ENCODE measurements around the gene MED9.

MED9 gene

DNA sequence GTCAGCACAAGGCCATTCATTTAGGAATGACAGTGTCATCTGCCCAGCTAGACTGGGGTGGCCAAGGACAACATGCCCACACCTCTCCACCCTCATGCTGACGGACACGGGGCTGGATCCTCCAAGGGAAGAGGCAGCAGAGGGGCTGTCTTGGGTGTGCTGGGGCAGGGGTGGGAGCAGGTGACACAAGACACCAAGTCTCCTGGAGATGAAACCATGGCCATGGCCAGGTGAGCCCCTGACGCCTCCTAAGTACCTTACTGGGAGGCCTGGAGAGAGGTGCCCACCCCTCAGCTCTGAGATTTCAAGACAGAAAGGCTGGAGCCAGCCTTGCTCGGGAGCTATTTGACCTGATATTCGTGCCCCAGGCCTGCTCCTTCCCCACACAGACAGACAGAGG is 28.4 kb downstream of the MED9 start:
- DNase-seq (ENCODE audit: low read depth) = no peak
- TF ChIP-seq, protein P1, sequence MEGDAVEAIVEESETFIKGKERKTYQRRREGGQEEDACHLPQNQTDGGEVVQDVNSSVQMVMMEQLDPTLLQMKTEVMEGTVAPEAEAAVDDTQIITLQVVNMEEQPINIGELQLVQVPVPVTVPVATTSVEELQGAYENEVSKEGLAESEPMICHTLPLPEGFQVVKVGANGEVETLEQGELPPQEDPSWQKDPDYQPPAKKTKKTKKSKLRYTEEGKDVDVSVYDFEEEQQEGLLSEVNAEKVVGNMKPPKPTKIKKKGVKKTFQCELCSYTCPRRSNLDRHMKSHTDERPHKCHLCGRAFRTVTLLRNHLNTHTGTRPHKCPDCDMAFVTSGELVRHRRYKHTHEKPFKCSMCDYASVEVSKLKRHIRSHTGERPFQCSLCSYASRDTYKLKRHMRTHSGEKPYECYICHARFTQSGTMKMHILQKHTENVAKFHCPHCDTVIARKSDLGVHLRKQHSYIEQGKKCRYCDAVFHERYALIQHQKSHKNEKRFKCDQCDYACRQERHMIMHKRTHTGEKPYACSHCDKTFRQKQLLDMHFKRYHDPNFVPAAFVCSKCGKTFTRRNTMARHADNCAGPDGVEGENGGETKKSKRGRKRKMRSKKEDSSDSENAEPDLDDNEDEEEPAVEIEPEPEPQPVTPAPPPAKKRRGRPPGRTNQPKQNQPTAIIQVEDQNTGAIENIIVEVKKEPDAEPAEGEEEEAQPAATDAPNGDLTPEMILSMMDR (conservative IDR thresholded peaks at IDR 0.05; ENCODE audit: low read depth, low read length) = no peak
- no peak overlapping the region for H3K4me3 ChIP-seq (ENCODE audit: low read length)

DNA sequence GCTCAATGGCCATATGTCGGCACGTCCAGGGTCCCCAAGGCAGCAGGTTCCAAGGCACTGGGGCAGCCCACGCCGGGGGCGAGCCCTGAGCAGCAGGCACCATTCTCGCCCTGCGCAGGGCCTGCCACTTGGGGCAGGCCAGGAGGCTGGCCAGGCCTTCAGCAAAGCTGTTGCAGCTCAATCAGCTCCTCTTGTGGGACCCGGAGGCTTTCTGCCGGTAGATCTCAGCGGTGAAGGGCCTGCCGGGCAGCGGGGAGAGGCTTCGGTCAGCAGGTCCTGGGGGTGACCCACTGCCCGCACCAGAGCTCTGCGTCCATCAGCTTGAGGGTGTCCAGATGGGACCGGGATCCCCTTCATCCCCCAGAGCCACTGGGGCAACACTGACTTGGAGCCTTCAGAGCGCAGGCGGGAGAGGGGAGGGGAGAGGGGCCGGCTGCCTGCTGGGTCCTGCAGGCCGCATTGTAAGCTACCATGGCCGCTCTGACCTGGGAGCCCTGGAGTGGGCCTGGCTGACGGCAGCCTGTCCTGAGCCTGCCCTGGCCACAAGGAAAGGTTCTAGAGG is 28.9 kb downstream of the MED9 start:
- no peak for DNase-seq (ENCODE audit: low read depth)
- no peak overlapping the region for H3K4me3 ChIP-seq (ENCODE audit: low read length)
- TF ChIP-seq, protein P1 (conservative IDR thresholded peaks at IDR 0.05; ENCODE audit: low read depth, low read length) = no peak

DNA sequence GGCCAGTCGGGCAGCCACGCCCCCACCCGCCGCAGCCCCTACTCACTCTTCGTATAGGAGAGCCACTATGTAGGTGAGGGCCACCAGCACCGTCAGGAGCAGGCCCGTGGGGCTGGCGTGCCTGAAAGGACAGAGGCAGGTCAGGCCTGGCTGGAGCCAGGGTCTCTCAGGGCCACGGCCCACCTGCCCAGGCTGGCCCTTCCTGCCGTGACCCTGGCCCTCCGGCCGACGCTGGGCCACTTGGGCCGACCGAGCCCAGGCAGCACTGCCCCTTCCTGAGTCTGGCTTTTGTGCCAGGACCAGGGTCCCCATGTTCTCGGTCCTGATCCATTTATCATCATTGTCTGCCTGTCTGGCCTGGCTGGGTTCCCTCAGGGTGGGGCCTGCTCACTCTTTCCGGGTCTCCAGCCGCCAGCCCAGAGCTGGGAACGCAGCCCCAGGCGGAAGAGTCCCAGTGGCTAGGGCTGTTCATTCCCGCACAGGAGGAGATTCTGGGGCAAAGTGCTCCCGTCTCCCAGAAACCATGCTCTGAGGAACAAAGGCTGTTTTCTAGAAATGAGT is 29.5 kb downstream of the MED9 start:
- DNase-seq (ENCODE audit: low read depth) = no peak
- TF ChIP-seq, protein P1 (conservative IDR thresholded peaks at IDR 0.05; ENCODE audit: low read depth, low read length) = no peak
- H3K4me3 ChIP-seq (ENCODE audit: low read length) = no peak overlapping the region

DNA sequence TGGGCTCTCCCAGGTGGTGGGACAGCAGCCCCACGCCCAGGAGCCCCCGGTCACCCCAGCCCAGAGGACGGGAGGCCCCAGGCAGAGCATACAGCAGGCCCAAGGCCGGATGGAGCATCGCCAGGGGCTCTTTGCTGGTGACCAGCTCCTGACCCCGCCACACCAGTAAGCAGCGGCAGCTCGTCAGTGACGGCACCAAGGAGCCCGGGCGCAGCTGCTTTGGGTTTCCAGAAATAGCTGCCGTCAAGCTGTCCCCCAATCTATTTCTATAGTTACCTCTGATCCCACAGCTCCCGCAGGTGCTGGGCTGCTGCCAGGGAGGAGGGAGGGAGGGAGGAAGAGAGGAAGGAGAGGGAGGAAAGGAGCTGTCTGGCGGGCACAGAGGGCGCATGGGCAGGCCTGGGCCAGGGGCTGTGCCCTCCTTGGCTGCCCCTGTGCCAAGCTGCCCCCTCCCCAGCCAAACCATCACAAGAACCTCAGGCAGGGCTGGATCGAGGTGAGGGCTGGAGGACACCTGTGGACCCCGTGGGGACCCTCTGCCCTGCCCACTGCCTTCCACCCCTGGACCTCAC is 30.2 kb downstream of the MED9 start:
- TF ChIP-seq, protein P1 (conservative IDR thresholded peaks at IDR 0.05; ENCODE audit: low read depth, low read length) = no peak
- H3K4me3 ChIP-seq (ENCODE audit: low read length) = no peak overlapping the region
- DNase-seq (ENCODE audit: low read depth) = no peak

DNA sequence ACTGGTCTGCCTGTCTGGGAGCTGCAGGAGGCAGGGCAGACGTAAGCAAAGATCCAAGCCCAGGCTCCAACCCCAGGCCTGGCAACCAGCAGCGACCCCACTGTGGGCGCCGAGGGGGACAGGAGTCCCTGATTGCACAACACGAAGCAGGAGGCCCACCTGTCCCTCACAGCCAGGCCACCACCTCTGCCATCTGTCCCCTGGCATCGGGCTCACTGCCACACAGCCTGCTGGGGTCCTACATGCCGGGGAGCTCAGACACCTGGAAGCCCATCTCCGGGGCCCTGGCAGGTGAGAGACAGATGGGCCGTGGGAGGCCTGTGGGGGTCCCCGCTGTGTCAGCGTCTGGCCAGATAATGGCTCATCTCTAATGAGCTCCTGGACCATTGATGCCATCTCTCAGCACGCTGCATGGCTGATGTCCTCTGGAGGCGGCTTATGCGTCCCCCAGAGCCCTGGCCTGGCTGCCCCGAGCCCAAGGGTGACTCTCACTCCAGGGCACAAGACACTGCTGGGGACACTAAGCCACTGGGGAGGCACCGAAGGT is 30.7 kb downstream of the MED9 start:
- no peak overlapping the region for H3K4me3 ChIP-seq (ENCODE audit: low read length)
- TF ChIP-seq, protein P1 (conservative IDR thresholded peaks at IDR 0.05; ENCODE audit: low read depth, low read length) = no peak
- DNase-seq (ENCODE audit: low read depth) = no peak

DNA sequence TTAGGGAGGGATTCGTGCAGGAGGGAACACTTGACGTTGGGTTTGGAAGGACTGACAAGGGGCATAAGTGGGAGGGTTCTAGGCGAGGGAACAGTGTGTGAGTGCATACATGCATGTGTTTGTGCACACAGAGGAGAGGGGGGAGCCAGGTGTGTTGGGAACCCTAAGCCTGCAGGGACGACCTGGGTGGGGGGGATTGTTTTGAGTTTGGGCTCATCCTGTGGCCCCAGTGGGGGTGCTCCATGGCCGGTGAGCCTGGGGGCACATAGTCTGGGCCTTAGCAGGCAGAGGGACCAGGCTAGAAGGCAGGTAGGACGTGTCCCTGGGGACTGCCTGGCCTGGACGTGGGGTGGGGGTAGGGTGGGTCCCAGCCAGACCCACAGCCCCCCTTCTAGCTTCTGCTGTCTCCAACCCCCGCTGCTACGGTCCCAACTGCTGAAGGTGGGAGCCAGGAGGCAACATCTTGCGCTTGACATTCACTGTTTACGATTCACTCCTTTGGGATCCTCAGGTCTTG is 31.3 kb downstream of the MED9 start:
- TF ChIP-seq, protein P1 (conservative IDR thresholded peaks at IDR 0.05; ENCODE audit: low read depth, low read length) = no peak
- no peak for DNase-seq (ENCODE audit: low read depth)
- H3K4me3 ChIP-seq (ENCODE audit: low read length) = no peak overlapping the region

Data from retinal pigment epithelial cell (primary cell).